Tibial nerve (tissue), 4 donors: ENCODE measurements around the gene BCAN.

Source experiments
- EP300 ChIP-seq, 2 donors: sonication (generic); formaldehyde crosslinking; IDR thresholded peaks; one replicate each; pipeline ENCODE4 v1.6.1; 2017; ENCODE audit warnings: antibody characterized with exemption in 2 of 2, mild to moderate bottlenecking in 1 of 2
- POLR2A ChIP-seq, 2 donors: fragments of 450-650 bp; IDR thresholded peaks; one replicate each; pipeline ENCODE4 v1.6.1; 2017; ENCODE audit warnings: antibody characterized with exemption in 2 of 2, mild to moderate bottlenecking in 2 of 2, moderate library complexity in 2 of 2
- TF ChIP-seq, protein P1 (sequence below), 5 experiments: fragments of 200-600 bp in 3 of 5; fragments of 450-650 bp in 2 of 5; sonication (generic) in 3 of 5; IDR thresholded peaks; one replicate each; pipeline ENCODE4 v1.5.1; 2016 to 2019; ENCODE audit warnings: antibody characterized with exemption in 5 of 5, mild to moderate bottlenecking in 3 of 5, moderate library complexity in 2 of 5

DNA sequence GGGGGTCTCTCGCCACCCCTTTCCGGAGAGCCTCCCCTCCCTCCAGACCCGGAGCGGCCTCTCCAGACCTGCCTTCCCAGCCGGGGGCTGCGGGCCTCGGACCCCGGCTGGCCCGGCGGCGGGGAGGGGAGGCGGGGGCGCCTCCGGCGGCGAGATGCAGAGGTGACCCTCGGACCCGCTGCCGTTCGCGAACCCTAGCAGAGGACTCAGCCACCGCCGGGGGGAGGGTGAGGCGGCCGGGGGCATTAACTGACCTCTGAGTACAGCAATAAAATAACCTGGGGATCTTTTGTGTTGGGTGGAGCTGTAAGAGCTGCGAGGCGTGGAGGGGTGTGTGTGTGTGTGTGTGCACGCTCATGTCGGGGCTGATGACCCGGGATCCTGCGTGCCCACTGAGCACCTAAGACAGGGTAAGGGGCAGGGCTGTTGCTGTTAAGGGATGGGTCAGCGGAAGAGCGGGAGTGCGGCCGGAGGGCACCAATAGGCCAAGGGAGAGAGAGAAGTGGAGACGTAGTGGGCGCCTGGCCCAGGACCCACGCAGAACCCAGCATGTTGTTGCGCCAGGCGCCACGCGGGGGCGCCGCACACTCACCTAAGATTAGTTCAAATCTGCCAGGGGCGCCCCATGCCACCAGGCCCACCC is 16.4 kb upstream of the BCAN start:
- TF ChIP-seq, protein P1, sequence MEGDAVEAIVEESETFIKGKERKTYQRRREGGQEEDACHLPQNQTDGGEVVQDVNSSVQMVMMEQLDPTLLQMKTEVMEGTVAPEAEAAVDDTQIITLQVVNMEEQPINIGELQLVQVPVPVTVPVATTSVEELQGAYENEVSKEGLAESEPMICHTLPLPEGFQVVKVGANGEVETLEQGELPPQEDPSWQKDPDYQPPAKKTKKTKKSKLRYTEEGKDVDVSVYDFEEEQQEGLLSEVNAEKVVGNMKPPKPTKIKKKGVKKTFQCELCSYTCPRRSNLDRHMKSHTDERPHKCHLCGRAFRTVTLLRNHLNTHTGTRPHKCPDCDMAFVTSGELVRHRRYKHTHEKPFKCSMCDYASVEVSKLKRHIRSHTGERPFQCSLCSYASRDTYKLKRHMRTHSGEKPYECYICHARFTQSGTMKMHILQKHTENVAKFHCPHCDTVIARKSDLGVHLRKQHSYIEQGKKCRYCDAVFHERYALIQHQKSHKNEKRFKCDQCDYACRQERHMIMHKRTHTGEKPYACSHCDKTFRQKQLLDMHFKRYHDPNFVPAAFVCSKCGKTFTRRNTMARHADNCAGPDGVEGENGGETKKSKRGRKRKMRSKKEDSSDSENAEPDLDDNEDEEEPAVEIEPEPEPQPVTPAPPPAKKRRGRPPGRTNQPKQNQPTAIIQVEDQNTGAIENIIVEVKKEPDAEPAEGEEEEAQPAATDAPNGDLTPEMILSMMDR (IDR thresholded peaks at IDR 0.05) = peak; percentile 60 to 87 (median 82)
- no peak for TF ChIP-seq POLR2A (IDR thresholded peaks at IDR 0.05)
- TF ChIP-seq EP300 (IDR thresholded peaks at IDR 0.05) = no peak
